ENCODE measurements around the gene ITM2A.

GRCh38 chrX:79325263-79325958 is 41.7 kb downstream of the ITM2A start:
- TF ChIP-seq CTCF (tag by site-specific recombination; IDR thresholded peaks at IDR 0.05) (no peak), ZNF274 (IDR thresholded peaks at IDR 0.05; ENCODE audit: low read length) (no peak), ZNF274 (tag by site-specific recombination; IDR thresholded peaks at IDR 0.05; ENCODE audit: borderline replicate concordance) (no peak), ATF2 (tag by site-specific recombination; IDR thresholded peaks at IDR 0.05; ENCODE audit: low read depth) (no peak), ZSCAN30 (tag by site-specific recombination; IDR thresholded peaks at IDR 0.05) (no peak)
